HG03060 (cell line): ENCODE results near the gene MAP1B.

Source experiments
- ATAC-seq: cut with Tn5 transposase; IDR thresholded peaks from one replicate; pipeline ENCODE4 v1.9.1; 2021; ENCODE audit warnings: low read depth, moderate number of reproducible peaks; ENCODE audit not compliant: unreplicated experiment

Gene MAP1B

GRCh38 chr5:72242796-72243475, 135.7 kb downstream of the MAP1B start:
- ATAC-seq = no peak

- ATAC-seq = no peak
These were observed 136.4 kb downstream of the MAP1B start for GRCh38 chr5:72243706-72244105.

GRCh38 chr5:72244862-72245371, 137.6 kb downstream of the MAP1B start:
- ATAC-seq = peak; percentile 56

- no peak for ATAC-seq
These were observed 138.3 kb downstream of the MAP1B start for GRCh38 chr5:72245546-72245945.

GRCh38 chr5:72245951-72246532, 138.8 kb downstream of the MAP1B start:
- no peak for ATAC-seq

- ATAC-seq = no peak
These were observed 139.7 kb downstream of the MAP1B start for GRCh38 chr5:72246954-72247442.

GRCh38 chr5:72248410-72248981, 141.2 kb downstream of the MAP1B start:
- no peak for ATAC-seq

- ATAC-seq = no peak
These were observed 144.1 kb downstream of the MAP1B start for GRCh38 chr5:72251386-72251785.

- no peak for ATAC-seq
These were observed 144.7 kb downstream of the MAP1B start for GRCh38 chr5:72252008-72252407.

GRCh38 chr5:72252574-72253155, 145.4 kb downstream of the MAP1B start:
- no peak for ATAC-seq

- ATAC-seq = no peak
These were observed 148.0 kb downstream of the MAP1B start for GRCh38 chr5:72255237-72255636.

- no peak for ATAC-seq
These were observed 148.4 kb downstream of the MAP1B start for GRCh38 chr5:72255670-72256069.

- no peak for ATAC-seq
These were observed 149.3 kb downstream of the MAP1B start for GRCh38 chr5:72256536-72256935.
